Neural cell (in vitro differentiated cells): ENCODE results near the gene ZNF785. TPM values are rescaled to one million over a fixed set of nuclear protein-coding genes. Genes with fewer than 3 reads are reported as not detected.

ENCODE experiments used
- H2AFZ ChIP-seq: fragments of 200-600, 300-800 bp; sonication (generic), shearing (Covaris generic); 2 replicates; pipeline ENCODE4 v1.6.0; 2014; ENCODE audit warnings: low read depth, mild to moderate bottlenecking, antibody characterized with exemption, low read length, moderate library complexity
- H3F3A ChIP-seq: fragments of 200-600 bp; shearing (Covaris generic); 2 replicates; pipeline ENCODE4 v1.6.1; 2016; ENCODE audit warnings: mild to moderate bottlenecking, moderate library complexity, mixed read lengths, antibody characterized with exemption, low read length; ENCODE audit not compliant: insufficient read depth, poor library complexity, severe bottlenecking
- H3K27ac ChIP-seq: fragments of 200-600, 300-800 bp; sonication (generic), shearing (Covaris generic); 2 replicates; pipeline ENCODE4 v1.5.1; 2014; ENCODE audit warnings: mild to moderate bottlenecking, low read length, moderate library complexity
- H3K27me3 ChIP-seq: fragments of 300-800, 200-600 bp; sonication (generic), shearing (Covaris generic); 2 replicates; pipeline ENCODE4 v1.6.0; 2014; ENCODE audit warnings: mild to moderate bottlenecking, low read depth, low read length, moderate library complexity; ENCODE audit not compliant: insufficient read depth
- H3K36me3 ChIP-seq: fragments of 300-800, 200-600 bp; sonication (generic), shearing (Covaris generic); 2 replicates; pipeline ENCODE4 v1.5.1; 2014; ENCODE audit warnings: mild to moderate bottlenecking, antibody characterized with exemption, low read length, moderate library complexity; ENCODE audit not compliant: insufficient read depth
- H3K4me2 ChIP-seq: fragments of 300-800, 200-600 bp; sonication (generic), shearing (Covaris generic); 2 replicates; pipeline ENCODE4 v1.6.0; 2014; ENCODE audit warnings: mild to moderate bottlenecking, low read length
- H3K4me3 ChIP-seq: fragments of 300-800, 200-600 bp; sonication (generic), shearing (Covaris generic); 2 replicates; pipeline ENCODE4 v1.5.1; 2014; ENCODE audit warnings: mild to moderate bottlenecking, low read length, moderate library complexity
- H3K79me2 ChIP-seq: fragments of 200-600 bp; shearing (Covaris generic); replicated peaks from 2 replicates; pipeline ENCODE4 v1.6.0; 2014; ENCODE audit warnings: mild to moderate bottlenecking, low read length, moderate library complexity; ENCODE audit not compliant: insufficient read depth
- H3K9ac ChIP-seq: fragments of 300-800, 200-600 bp; sonication (generic), shearing (Covaris generic); 2 replicates; pipeline ENCODE4 v1.6.1; 2016; ENCODE audit warnings: mild to moderate bottlenecking, low read length, mixed read lengths
- H3K9me2 ChIP-seq: fragments of 200-600 bp; shearing (Covaris generic); 2 replicates; pipeline ENCODE4 v1.6.1; 2016; ENCODE audit warnings: mild to moderate bottlenecking, low read length, mixed read lengths; ENCODE audit not compliant: insufficient read depth
- H3K9me3 ChIP-seq: fragments of 200-600, 300-800 bp; sonication (generic), shearing (Covaris generic); 2 replicates; pipeline ENCODE4 v1.6.1; 2016; ENCODE audit warnings: mild to moderate bottlenecking, mixed run types, low read length, moderate library complexity, mixed read lengths
- H4K20me1 ChIP-seq: fragments of 200-600 bp; shearing (Covaris generic); 2 replicates; pipeline ENCODE4 v1.6.1; 2016; ENCODE audit warnings: mild to moderate bottlenecking, mixed run types; ENCODE audit not compliant: insufficient read depth
- CTCF ChIP-seq: fragments of 450-650 bp; IDR thresholded peaks from 2 replicates; pipeline ENCODE4 v1.5.1; 2014; ENCODE audit warnings: antibody characterized with exemption, mild to moderate bottlenecking, moderate library complexity; ENCODE audit not compliant: poor library complexity, severe bottlenecking
- EP300 ChIP-seq: fragments of 450-650 bp; conservative IDR thresholded peaks from 2 replicates; pipeline ENCODE4 v1.6.1; 2014; ENCODE audit warnings: antibody characterized with exemption, mild to moderate bottlenecking, moderate library complexity; ENCODE audit not compliant: poor library complexity, severe bottlenecking
- EZH2 ChIP-seq: fragments of 200-600, 300-800 bp; shearing (Covaris generic), sonication (generic); IDR thresholded peaks from 2 replicates; pipeline ENCODE4 v1.6.1; 2014; ENCODE audit warnings: antibody characterized with exemption, low read length, borderline replicate concordance, mild to moderate bottlenecking; ENCODE audit not compliant: insufficient read depth, poor library complexity, severe bottlenecking
- MXI1 ChIP-seq: fragments of 450-650 bp; conservative IDR thresholded peaks from 2 replicates; pipeline ENCODE4 v1.6.1; 2014; ENCODE audit warnings: antibody characterized with exemption, mild to moderate bottlenecking; ENCODE audit not compliant: poor library complexity, severe bottlenecking
- POLR2AphosphoS5 ChIP-seq: IDR thresholded peaks from 2 replicates; pipeline ENCODE4 v1.6.1; 2012
- RAD21 ChIP-seq: fragments of 450-650 bp; conservative IDR thresholded peaks from 2 replicates; pipeline ENCODE4 v1.6.1; 2014; ENCODE audit warnings: antibody characterized with exemption, mild to moderate bottlenecking, moderate library complexity
- REST ChIP-seq: IDR thresholded peaks from 2 replicates; pipeline ENCODE4 v1.6.1; 2012; ENCODE audit warnings: borderline replicate concordance
- SMC3 ChIP-seq: fragments of 450-650 bp; conservative IDR thresholded peaks from 2 replicates; pipeline ENCODE4 v1.6.1; 2014; ENCODE audit warnings: antibody characterized with exemption, mild to moderate bottlenecking, moderate library complexity; ENCODE audit not compliant: poor library complexity
- TAF1 ChIP-seq: IDR thresholded peaks from 2 replicates; pipeline ENCODE4 v1.6.1; 2012; ENCODE audit warnings: low read depth
- polyA plus RNA-seq: library from polyadenylated mRNA; depleted of rRNA; stranded (reverse); fragments of >200 nt; gene quantifications from 2 replicates; pipeline ENCODE4 v1.2.3, GENCODE V29; 2014

The ZNF785 gene
- polyA plus RNA-seq, 1 donor from 2014 or later = 26.4 TPM

GRCh38 chr16:30569281-30569680 is 16.2 kb downstream of the ZNF785 start:
- H3K4me3 ChIP-seq = no peak overlapping the region
- H4K20me1 ChIP-seq = no peaks in the 10 kb centered on the region
- TF ChIP-seq REST (no peak), EP300 (no peak)
- H3K9ac ChIP-seq = no peak overlapping the region
- H3K9me2 ChIP-seq = no peaks in the 10 kb centered on the region
- H3K79me2 ChIP-seq = no peaks in the 10 kb centered on the region
- no peak overlapping the region for H3K4me2 ChIP-seq
- no peak overlapping the region for H2AFZ ChIP-seq
- no peaks in the 10 kb centered on the region for H3K9me3 ChIP-seq
- no peaks in the 10 kb centered on the region for H3K27me3 ChIP-seq
- H3F3A ChIP-seq = peaks cover 7% of the 10 kb centered on the region
- H3K27ac ChIP-seq = peak overlapping the region; percentile 76
- H3K36me3 ChIP-seq = no peaks in the 10 kb centered on the region

GRCh38 chr16:30567991-30568638 is 17.4 kb downstream of the ZNF785 start:
- H3K27ac ChIP-seq = peak overlapping the region; percentile 76
- H4K20me1 ChIP-seq = no peaks in the 10 kb centered on the region
- peak overlapping the region; percentile 53 for H3K4me3 ChIP-seq
- H3F3A ChIP-seq = peaks cover 7% of the 10 kb centered on the region
- H3K79me2 ChIP-seq = no peaks in the 10 kb centered on the region
- H3K9me2 ChIP-seq = no peaks in the 10 kb centered on the region
- TF ChIP-seq REST (no peak), POLR2AphosphoS5 (peak; percentile 74), MXI1 (peak; percentile 62), CTCF (no peak), SMC3 (peak; percentile 34), TAF1 (no peak), EZH2 (no peak), RAD21 (peak; percentile 13), EP300 (peak; percentile 72)
- H3K27me3 ChIP-seq = no peaks in the 10 kb centered on the region
- no peaks in the 10 kb centered on the region for H3K36me3 ChIP-seq
- H2AFZ ChIP-seq = no peak overlapping the region
- H3K9me3 ChIP-seq = no peaks in the 10 kb centered on the region
- H3K9ac ChIP-seq = peak overlapping the region; percentile 41
- H3K4me2 ChIP-seq = peak overlapping the region; percentile 2
